SK-N-SH (cell line): ENCODE measurements around the gene SERPINA3. TPM values are rescaled to one million over a fixed set of nuclear protein-coding genes. Genes with fewer than 3 reads are reported as not detected.

Experiments used
- CTCF ChIA-PET: fragments of 300-600, 350-600 bp; formaldehyde crosslinking; extraction: SDS; loops from one replicate; lab custom pipeline; 2021; lab: Yijun Ruan, JAX
- POLR2A ChIA-PET: fragments of 350-600 bp; sonication (Branson Sonifier 250); formaldehyde crosslinking; extraction: SDS; loops from one replicate; lab custom pipeline; 2020; ENCODE audit warnings: antibody characterized with exemption, inconsistent platforms; lab: Yijun Ruan, JAX
- DNase-seq: peaks from one replicate; pipeline ENCODE4 v3.0.0; 2012
- H2AFZ ChIP-seq: fragments of 200-600 bp; sonication (generic); 2 replicates; pipeline ENCODE4 v1.8.1; 2016; ENCODE audit warnings: antibody characterized with exemption, mild to moderate bottlenecking, low read depth
- H3F3A ChIP-seq: fragments of 200-600 bp; sonication (generic); replicated peaks from 2 replicates; pipeline ENCODE3; 2016; ENCODE audit warnings: antibody characterized with exemption, mild to moderate bottlenecking; ENCODE audit not compliant: insufficient read depth
- H3K27ac ChIP-seq, 2 experiments: fragments of 200-500 bp in 1 of 2; fragments of 200-600 bp in 1 of 2; sonication (Bioruptor generic) in 1 of 2; sonication (generic), shearing (Covaris generic) in 1 of 2; 2 replicates each; pipeline versions ENCODE4 v1.5.1 to v1.6.1; 2014 to 2016; ENCODE audit warnings: low read depth in 2 of 2, inconsistent platforms in 1 of 2, low read length in 1 of 2, mild to moderate bottlenecking in 1 of 2, mixed read lengths in 1 of 2
- H3K27me3 ChIP-seq: fragments of 200-600 bp; sonication (generic), shearing (Covaris generic); 2 replicates; pipeline ENCODE4 v1.6.1; 2016; ENCODE audit warnings: mixed run types; ENCODE audit not compliant: insufficient read depth
- H3K36me3 ChIP-seq, 2 experiments: fragments of 200-500 bp in 1 of 2; fragments of 200-600 bp in 1 of 2; sonication (Bioruptor generic) in 1 of 2; sonication (generic) in 1 of 2; replicated peaks in 1 of 2; 2 replicates each; pipeline versions ENCODE3 to v1.5.1; 2014 to 2016; ENCODE audit warnings: low read length in 1 of 2, mild to moderate bottlenecking in 1 of 2; ENCODE audit not compliant: insufficient read depth in 2 of 2, control insufficient read depth in 1 of 2
- H3K4me1 ChIP-seq, 2 experiments: fragments of 200-500 bp in 1 of 2; fragments of 200-600 bp in 1 of 2; sonication (Bioruptor generic) in 1 of 2; sonication (generic), shearing (Covaris generic) in 1 of 2; 2 replicates each; pipeline versions ENCODE4 v1.5.1 to v1.6.1; 2014 to 2016; ENCODE audit warnings: low read depth in 1 of 2, low read length in 1 of 2, mixed run types in 1 of 2; ENCODE audit not compliant: insufficient read depth in 2 of 2, control insufficient read depth in 1 of 2
- H3K4me2 ChIP-seq: fragments of 200-600 bp; sonication (generic), shearing (Covaris generic); 2 replicates; pipeline ENCODE4 v1.6.1; 2017; ENCODE audit warnings: mixed run types
- H3K4me3 ChIP-seq, 2 experiments: fragments of 200-500 bp in 1 of 2; fragments of 200-600 bp in 1 of 2; sonication (Bioruptor generic) in 1 of 2; sonication (generic), shearing (Covaris generic) in 1 of 2; 2 replicates each; pipeline versions ENCODE4 v1.5.1 to v1.8.1; 2014 to 2016; ENCODE audit warnings: low read depth in 2 of 2, inconsistent platforms in 1 of 2, low read length in 1 of 2, mild to moderate bottlenecking in 1 of 2, mixed read lengths in 1 of 2, moderate library complexity in 1 of 2
- H3K79me2 ChIP-seq: fragments of 200-600 bp; sonication (generic); 2 replicates; pipeline ENCODE4 v1.8.1; 2017; ENCODE audit warnings: mild to moderate bottlenecking; ENCODE audit not compliant: insufficient read depth
- H3K9ac ChIP-seq: fragments of 200-600 bp; sonication (generic); 2 replicates; pipeline ENCODE4 v1.6.1; 2017; ENCODE audit warnings: mixed run types
- H3K9me2 ChIP-seq: fragments of 200-600 bp; sonication (generic); 2 replicates; pipeline ENCODE4 v1.6.1; 2017; ENCODE audit warnings: mixed run types
- H3K9me3 ChIP-seq: fragments of 200-600 bp; sonication (generic); 2 replicates; pipeline ENCODE4 v1.6.1; 2017; ENCODE audit warnings: mixed run types, mild to moderate bottlenecking, moderate library complexity
- H4K20me1 ChIP-seq: fragments of 200-600 bp; sonication (generic); 2 replicates; pipeline ENCODE4 v1.6.1; 2017; ENCODE audit warnings: mild to moderate bottlenecking, mixed run types; ENCODE audit not compliant: insufficient read depth
- CHD2 ChIP-seq: fragments of 150-350 bp; IDR thresholded peaks from 2 replicates; pipeline ENCODE4 v1.6.1; 2018; ENCODE audit warnings: low read length; ENCODE audit not compliant: partially characterized antibody
- EZH2phosphoT487 ChIP-seq: fragments of 200-600 bp; sonication (generic); IDR thresholded peaks from 2 replicates; pipeline ENCODE4 v1.6.1; 2017; ENCODE audit warnings: low read depth, mixed run types, mild to moderate bottlenecking, antibody characterized with exemption, moderate library complexity, borderline replicate concordance
- FOSL2 ChIP-seq: IDR thresholded peaks from 2 replicates; pipeline ENCODE4 v1.4.0; 2012; ENCODE audit warnings: low read depth, mild to moderate bottlenecking, moderate library complexity, borderline replicate concordance
- FOXJ3 ChIP-seq: sonication (generic); formaldehyde crosslinking; IDR thresholded peaks from 2 replicates; pipeline ENCODE4 v1.5.1; 2020; ENCODE audit warnings: mild to moderate bottlenecking, missing genetic modification reagents
- FOXM1 ChIP-seq: IDR thresholded peaks from 2 replicates; pipeline ENCODE4 v1.4.0; 2012; ENCODE audit warnings: low read depth, mild to moderate bottlenecking
- GATA2 ChIP-seq: sonication (generic); formaldehyde crosslinking; IDR thresholded peaks from 2 replicates; pipeline ENCODE4 v1.5.0; 2020; ENCODE audit warnings: mild to moderate bottlenecking, missing genetic modification reagents
- MXI1 ChIP-seq: IDR thresholded peaks from 2 replicates; pipeline ENCODE4 v1.6.1; 2012; ENCODE audit warnings: mild to moderate bottlenecking, low read depth, low read length, improper control_type of control experiment
- NFIC ChIP-seq: IDR thresholded peaks from 2 replicates; pipeline ENCODE4 v1.4.0; 2012; ENCODE audit warnings: borderline replicate concordance
- RCOR1 ChIP-seq: fragments of 150-350 bp; IDR thresholded peaks from 2 replicates; pipeline ENCODE4 v1.6.1; 2017; ENCODE audit warnings: antibody characterized with exemption, low read length
- RFX5 ChIP-seq: IDR thresholded peaks from 2 replicates; pipeline ENCODE4 v1.6.1; 2012; ENCODE audit warnings: mild to moderate bottlenecking, improper control_type of control experiment, low read length
- SMC3 ChIP-seq: IDR thresholded peaks from 2 replicates; pipeline ENCODE4 v1.6.1; 2012; ENCODE audit warnings: low read depth, low read length, improper control_type of control experiment
- TCF12 ChIP-seq: IDR thresholded peaks from 2 replicates; pipeline ENCODE4 v1.4.0; 2012
- WGBS: methylation state at CpG from one replicate; pipeline ENCODE4 v1.1.6; 2017; ENCODE audit warnings: low lambda C conversion rate; 5-methylcytosine and 5-hydroxymethylcytosine counted together
- polyA plus RNA-seq, 3 experiments: library from polyadenylated mRNA; depleted of rRNA; stranded (reverse); fragments of >200 nt; gene quantifications; 2 replicates each; pipeline ENCODE4 v1.2.3, GENCODE V29; 2012
- TF ChIP-seq, protein P1 (sequence below): fragments of 150-350 bp; IDR thresholded peaks from 2 replicates; pipeline ENCODE4 v1.6.1; 2016; ENCODE audit warnings: mild to moderate bottlenecking, low read depth, low read length
- TF ChIP-seq, protein P2 (sequence below): IDR thresholded peaks from 2 replicates; pipeline ENCODE4 v1.4.0; 2012; ENCODE audit warnings: low read depth, borderline replicate concordance
- TF ChIP-seq, protein P3 (sequence below): IDR thresholded peaks from 2 replicates; pipeline ENCODE4; 2012
- TF ChIP-seq, protein P4 (sequence below): IDR thresholded peaks from 2 replicates; pipeline ENCODE4 v1.4.0; 2012; ENCODE audit warnings: low read depth, borderline replicate concordance
- TF ChIP-seq, protein P5 (sequence below): fragments of 200-600 bp; sonication (generic); IDR thresholded peaks from 2 replicates; pipeline ENCODE4 v1.6.1; 2017; ENCODE audit warnings: antibody characterized with exemption, mild to moderate bottlenecking, moderate library complexity
- TF ChIP-seq, protein P6 (sequence below): IDR thresholded peaks from 2 replicates; pipeline ENCODE4 v1.4.0; 2012; ENCODE audit warnings: low read depth
- TF ChIP-seq, protein P7 (sequence below): IDR thresholded peaks from 2 replicates; pipeline ENCODE4 v1.6.1; 2012; ENCODE audit warnings: mild to moderate bottlenecking, low read depth, low read length, moderate library complexity

SERPINA3 gene
- polyA plus RNA-seq, 1 of the 3 experiments (the other 2 are of a cell fraction): 0.25 TPM

DNA sequence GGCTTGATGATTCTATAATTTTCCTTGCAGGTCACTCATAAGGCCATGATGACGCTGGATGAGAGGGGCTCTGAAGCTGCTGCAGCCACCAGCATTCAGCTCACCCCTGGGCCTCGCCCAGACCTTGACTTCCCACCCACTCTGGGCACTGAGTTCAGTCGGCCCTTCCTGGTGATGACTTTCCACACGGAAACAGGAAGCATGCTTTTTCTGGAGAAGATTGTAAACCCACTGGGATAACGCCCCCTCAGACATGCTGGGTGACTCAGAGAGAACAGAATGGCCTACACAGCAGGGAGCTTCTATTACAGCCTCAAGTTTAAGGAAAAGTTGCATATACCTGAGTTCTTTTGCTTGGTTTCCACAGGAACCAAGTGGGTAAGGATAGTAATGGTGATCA is 34.3 kb downstream of the SERPINA3 start:
- ChIA-PET POLR2A (no interaction called here), CTCF (no interaction called here)
- Histone ChIP-seq H3K4me2 (no peak overlapping the region), H3K4me3 (no peak overlapping the region), H3K9me3 (no peaks in the 10 kb centered on the region), H3K27ac (no peak overlapping the region), H4K20me1 (no peaks in the 10 kb centered on the region), H3F3A (no peaks in the 10 kb centered on the region), H3K9me2 (no peaks in the 10 kb centered on the region), H3K27me3 (no peaks in the 10 kb centered on the region; the same call in 1 of the 2 replicates), H3K36me3 (no peaks in the 10 kb centered on the region), H3K79me2 (no peaks in the 10 kb centered on the region), H2AFZ (no peak overlapping the region), H3K9ac (no peak overlapping the region), H3K4me1 (no peaks in the 10 kb centered on the region; a peak in 1 of 4 replicates)
- 18% methylated on average over 5 of the region's 5 CpGs for WGBS
- TF ChIP-seq, protein P1, sequence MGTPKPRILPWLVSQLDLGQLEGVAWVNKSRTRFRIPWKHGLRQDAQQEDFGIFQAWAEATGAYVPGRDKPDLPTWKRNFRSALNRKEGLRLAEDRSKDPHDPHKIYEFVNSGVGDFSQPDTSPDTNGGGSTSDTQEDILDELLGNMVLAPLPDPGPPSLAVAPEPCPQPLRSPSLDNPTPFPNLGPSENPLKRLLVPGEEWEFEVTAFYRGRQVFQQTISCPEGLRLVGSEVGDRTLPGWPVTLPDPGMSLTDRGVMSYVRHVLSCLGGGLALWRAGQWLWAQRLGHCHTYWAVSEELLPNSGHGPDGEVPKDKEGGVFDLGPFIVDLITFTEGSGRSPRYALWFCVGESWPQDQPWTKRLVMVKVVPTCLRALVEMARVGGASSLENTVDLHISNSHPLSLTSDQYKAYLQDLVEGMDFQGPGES: no peak
- TF ChIP-seq FOXM1 (no peak), FOXJ3 (CRISPR knock-in tag) (no peak), RCOR1 (no peak), FOSL2 (no peak), RFX5 (no peak), GATA2 (CRISPR knock-in tag) (no peak), MXI1 (no peak), NFIC (no peak), EZH2phosphoT487 (no peak), CHD2 (no peak), TCF12 (no peak), SMC3 (no peak)
- TF ChIP-seq, protein P2, sequence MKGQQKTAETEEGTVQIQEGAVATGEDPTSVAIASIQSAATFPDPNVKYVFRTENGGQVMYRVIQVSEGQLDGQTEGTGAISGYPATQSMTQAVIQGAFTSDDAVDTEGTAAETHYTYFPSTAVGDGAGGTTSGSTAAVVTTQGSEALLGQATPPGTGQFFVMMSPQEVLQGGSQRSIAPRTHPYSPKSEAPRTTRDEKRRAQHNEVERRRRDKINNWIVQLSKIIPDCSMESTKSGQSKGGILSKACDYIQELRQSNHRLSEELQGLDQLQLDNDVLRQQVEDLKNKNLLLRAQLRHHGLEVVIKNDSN: no peak
- TF ChIP-seq, protein P3, sequence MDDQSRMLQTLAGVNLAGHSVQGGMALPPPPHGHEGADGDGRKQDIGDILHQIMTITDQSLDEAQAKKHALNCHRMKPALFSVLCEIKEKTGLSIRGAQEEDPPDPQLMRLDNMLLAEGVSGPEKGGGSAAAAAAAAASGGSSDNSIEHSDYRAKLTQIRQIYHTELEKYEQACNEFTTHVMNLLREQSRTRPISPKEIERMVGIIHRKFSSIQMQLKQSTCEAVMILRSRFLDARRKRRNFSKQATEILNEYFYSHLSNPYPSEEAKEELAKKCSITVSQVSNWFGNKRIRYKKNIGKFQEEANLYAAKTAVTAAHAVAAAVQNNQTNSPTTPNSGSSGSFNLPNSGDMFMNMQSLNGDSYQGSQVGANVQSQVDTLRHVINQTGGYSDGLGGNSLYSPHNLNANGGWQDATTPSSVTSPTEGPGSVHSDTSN: no peak
- TF ChIP-seq, protein P4, sequence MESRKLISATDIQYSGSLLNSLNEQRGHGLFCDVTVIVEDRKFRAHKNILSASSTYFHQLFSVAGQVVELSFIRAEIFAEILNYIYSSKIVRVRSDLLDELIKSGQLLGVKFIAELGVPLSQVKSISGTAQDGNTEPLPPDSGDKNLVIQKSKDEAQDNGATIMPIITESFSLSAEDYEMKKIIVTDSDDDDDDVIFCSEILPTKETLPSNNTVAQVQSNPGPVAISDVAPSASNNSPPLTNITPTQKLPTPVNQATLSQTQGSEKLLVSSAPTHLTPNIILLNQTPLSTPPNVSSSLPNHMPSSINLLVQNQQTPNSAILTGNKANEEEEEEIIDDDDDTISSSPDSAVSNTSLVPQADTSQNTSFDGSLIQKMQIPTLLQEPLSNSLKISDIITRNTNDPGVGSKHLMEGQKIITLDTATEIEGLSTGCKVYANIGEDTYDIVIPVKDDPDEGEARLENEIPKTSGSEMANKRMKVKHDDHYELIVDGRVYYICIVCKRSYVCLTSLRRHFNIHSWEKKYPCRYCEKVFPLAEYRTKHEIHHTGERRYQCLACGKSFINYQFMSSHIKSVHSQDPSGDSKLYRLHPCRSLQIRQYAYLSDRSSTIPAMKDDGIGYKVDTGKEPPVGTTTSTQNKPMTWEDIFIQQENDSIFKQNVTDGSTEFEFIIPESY: no peak
- TF ChIP-seq, protein P5, sequence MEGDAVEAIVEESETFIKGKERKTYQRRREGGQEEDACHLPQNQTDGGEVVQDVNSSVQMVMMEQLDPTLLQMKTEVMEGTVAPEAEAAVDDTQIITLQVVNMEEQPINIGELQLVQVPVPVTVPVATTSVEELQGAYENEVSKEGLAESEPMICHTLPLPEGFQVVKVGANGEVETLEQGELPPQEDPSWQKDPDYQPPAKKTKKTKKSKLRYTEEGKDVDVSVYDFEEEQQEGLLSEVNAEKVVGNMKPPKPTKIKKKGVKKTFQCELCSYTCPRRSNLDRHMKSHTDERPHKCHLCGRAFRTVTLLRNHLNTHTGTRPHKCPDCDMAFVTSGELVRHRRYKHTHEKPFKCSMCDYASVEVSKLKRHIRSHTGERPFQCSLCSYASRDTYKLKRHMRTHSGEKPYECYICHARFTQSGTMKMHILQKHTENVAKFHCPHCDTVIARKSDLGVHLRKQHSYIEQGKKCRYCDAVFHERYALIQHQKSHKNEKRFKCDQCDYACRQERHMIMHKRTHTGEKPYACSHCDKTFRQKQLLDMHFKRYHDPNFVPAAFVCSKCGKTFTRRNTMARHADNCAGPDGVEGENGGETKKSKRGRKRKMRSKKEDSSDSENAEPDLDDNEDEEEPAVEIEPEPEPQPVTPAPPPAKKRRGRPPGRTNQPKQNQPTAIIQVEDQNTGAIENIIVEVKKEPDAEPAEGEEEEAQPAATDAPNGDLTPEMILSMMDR: no peak
- TF ChIP-seq, protein P6, sequence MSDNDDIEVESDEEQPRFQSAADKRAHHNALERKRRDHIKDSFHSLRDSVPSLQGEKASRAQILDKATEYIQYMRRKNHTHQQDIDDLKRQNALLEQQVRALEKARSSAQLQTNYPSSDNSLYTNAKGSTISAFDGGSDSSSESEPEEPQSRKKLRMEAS: no peak
- TF ChIP-seq, protein P7, sequence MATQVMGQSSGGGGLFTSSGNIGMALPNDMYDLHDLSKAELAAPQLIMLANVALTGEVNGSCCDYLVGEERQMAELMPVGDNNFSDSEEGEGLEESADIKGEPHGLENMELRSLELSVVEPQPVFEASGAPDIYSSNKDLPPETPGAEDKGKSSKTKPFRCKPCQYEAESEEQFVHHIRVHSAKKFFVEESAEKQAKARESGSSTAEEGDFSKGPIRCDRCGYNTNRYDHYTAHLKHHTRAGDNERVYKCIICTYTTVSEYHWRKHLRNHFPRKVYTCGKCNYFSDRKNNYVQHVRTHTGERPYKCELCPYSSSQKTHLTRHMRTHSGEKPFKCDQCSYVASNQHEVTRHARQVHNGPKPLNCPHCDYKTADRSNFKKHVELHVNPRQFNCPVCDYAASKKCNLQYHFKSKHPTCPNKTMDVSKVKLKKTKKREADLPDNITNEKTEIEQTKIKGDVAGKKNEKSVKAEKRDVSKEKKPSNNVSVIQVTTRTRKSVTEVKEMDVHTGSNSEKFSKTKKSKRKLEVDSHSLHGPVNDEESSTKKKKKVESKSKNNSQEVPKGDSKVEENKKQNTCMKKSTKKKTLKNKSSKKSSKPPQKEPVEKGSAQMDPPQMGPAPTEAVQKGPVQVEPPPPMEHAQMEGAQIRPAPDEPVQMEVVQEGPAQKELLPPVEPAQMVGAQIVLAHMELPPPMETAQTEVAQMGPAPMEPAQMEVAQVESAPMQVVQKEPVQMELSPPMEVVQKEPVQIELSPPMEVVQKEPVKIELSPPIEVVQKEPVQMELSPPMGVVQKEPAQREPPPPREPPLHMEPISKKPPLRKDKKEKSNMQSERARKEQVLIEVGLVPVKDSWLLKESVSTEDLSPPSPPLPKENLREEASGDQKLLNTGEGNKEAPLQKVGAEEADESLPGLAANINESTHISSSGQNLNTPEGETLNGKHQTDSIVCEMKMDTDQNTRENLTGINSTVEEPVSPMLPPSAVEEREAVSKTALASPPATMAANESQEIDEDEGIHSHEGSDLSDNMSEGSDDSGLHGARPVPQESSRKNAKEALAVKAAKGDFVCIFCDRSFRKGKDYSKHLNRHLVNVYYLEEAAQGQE: no peak
- no peak for DNase-seq
